GM23338 (cell line): ENCODE results near the gene BCORL1.

ENCODE experiments used
- CREB1 ChIP-seq: fragments of 250-450 bp; sonication (Bioruptor Pico); IDR thresholded peaks from 2 replicates; pipeline ENCODE4 v1.5.0; 2020; ENCODE audit warnings: low read depth, mild to moderate bottlenecking, moderate library complexity
- CTCF ChIP-seq, 2 experiments: fragments of 200-600 bp in 1 of 2; sonication (generic) in 1 of 2; conservative IDR thresholded peaks; 2 replicates each; pipeline versions ENCODE4 v1.5.1 to v1.6.1; 2016 to 2017; ENCODE audit warnings: antibody characterized with exemption in 2 of 2, low read depth in 2 of 2, mild to moderate bottlenecking in 2 of 2, moderate library complexity in 1 of 2
- ETS1 ChIP-seq: IDR thresholded peaks from 2 replicates; pipeline ENCODE4 v1.6.1; 2016; ENCODE audit warnings: antibody characterized with exemption
- EZH2 ChIP-seq: fragments of 200-600 bp; sonication (generic); IDR thresholded peaks from one replicate; pipeline ENCODE4 v1.8.0; 2017; ENCODE audit warnings: antibody characterized with exemption, mild to moderate bottlenecking, low read depth; ENCODE audit not compliant: unreplicated experiment
- EZH2phosphoT487 ChIP-seq: fragments of 200-600 bp; sonication (generic); IDR thresholded peaks from one replicate; pipeline ENCODE4 v1.8.1; 2018; ENCODE audit warnings: antibody characterized with exemption; ENCODE audit not compliant: unreplicated experiment
- JUNB ChIP-seq: IDR thresholded peaks from one replicate; pipeline ENCODE4 v1.6.1; 2016; ENCODE audit warnings: antibody characterized with exemption; ENCODE audit not compliant: unreplicated experiment
- NANOG ChIP-seq: IDR thresholded peaks from 2 replicates; pipeline ENCODE4 v1.6.1; 2016; ENCODE audit warnings: antibody characterized with exemption, borderline replicate concordance
- POLR2AphosphoS5 ChIP-seq: IDR thresholded peaks from 2 replicates; pipeline ENCODE4 v1.6.1; 2016; ENCODE audit warnings: antibody characterized with exemption, low read depth
- REST ChIP-seq: IDR thresholded peaks from one replicate; pipeline ENCODE4 v1.6.1; 2018; ENCODE audit warnings: antibody characterized with exemption; ENCODE audit not compliant: unreplicated experiment
- ZNF114 ChIP-seq: fragments of 250-450 bp; sonication (Bioruptor Pico); IDR thresholded peaks from 2 replicates; pipeline ENCODE4 v1.5.0; 2020; ENCODE audit warnings: mild to moderate bottlenecking, moderate library complexity
- ZNF331 ChIP-seq: fragments of 250-450 bp; sonication (Bioruptor Pico); IDR thresholded peaks from 2 replicates; pipeline ENCODE4 v1.5.0; 2020; ENCODE audit warnings: low read depth, mild to moderate bottlenecking, moderate library complexity
- ZNF462 ChIP-seq: fragments of 250-450 bp; sonication (Bioruptor Pico); IDR thresholded peaks from 2 replicates; pipeline ENCODE4 v1.5.0; 2020; ENCODE audit warnings: mild to moderate bottlenecking, moderate library complexity

- TF ChIP-seq CTCF (conservative IDR thresholded peaks at IDR 0.05; ENCODE audit: low read depth in 2 of 2) (no peak), CREB1 (no peak), EZH2phosphoT487 (no peak), JUNB (no peak), EZH2 (no peak), POLR2AphosphoS5 (no peak), REST (no peak), ZNF114 (CRISPR knock-in tag) (no peak), ETS1 (no peak), NANOG (no peak), ZNF462 (CRISPR knock-in tag) (no peak), ZNF331 (CRISPR knock-in tag) (no peak)
Observed at GRCh38 chrX:130002541-130002940, 20.1 kb downstream of the BCORL1 start.
